Transverse colon (tissue), 4 donors: ENCODE data around the gene GPR68. TPM values are rescaled to one million over a fixed set of nuclear protein-coding genes. Genes with fewer than 3 reads are reported as not detected.
A peak's percentile ranks its signal among the peaks of the same experiment; 100 is the strongest.

Experiments
- DNase-seq: peaks from one replicate; pipeline ENCODE4 v3.0.0-alpha.2; 2019
- H3K27ac ChIP-seq, 4 donors: fragments of 200-600 bp; sonication (generic); 2 replicates each; pipeline ENCODE4 v1.5.1; 2016 to 2018; ENCODE audit warnings: inconsistent platforms in 4 of 4
- H3K27me3 ChIP-seq: fragments of 200-600 bp; sonication (generic); 2 replicates; pipeline ENCODE4 v1.5.1; 2017; ENCODE audit warnings: inconsistent platforms
- H3K36me3 ChIP-seq, 4 donors: fragments of 200-600 bp; sonication (generic); 2 replicates each; pipeline ENCODE4 v1.5.1; 2017 to 2019; ENCODE audit warnings: inconsistent platforms in 4 of 4
- H3K4me1 ChIP-seq, 4 donors: fragments of 200-600 bp; sonication (generic); 2 replicates each; pipeline ENCODE4 v1.5.1; 2017 to 2020; ENCODE audit warnings: inconsistent platforms in 4 of 4
- H3K4me3 ChIP-seq, 4 donors: fragments of 200-600 bp; sonication (generic); 1 replicate in 1 of 4; 2 replicates in 3 of 4; pipeline versions ENCODE4 v1.5.1 to v1.6.1; 2017 to 2019; ENCODE audit warnings: inconsistent platforms in 4 of 4
- H3K9me3 ChIP-seq, 2 donors: fragments of 200-600 bp; sonication (generic); 2 replicates each; pipeline ENCODE4 v1.5.1; 2017 to 2019; ENCODE audit warnings: inconsistent platforms in 2 of 2
- CTCF ChIP-seq, 5 experiments: fragments of 200-600 bp in 3 of 5; fragments of 450-650 bp in 2 of 5; sonication (generic) in 3 of 5; IDR thresholded peaks; 1 replicate in 2 of 5; 2 replicates in 3 of 5; pipeline ENCODE4 v1.5.1; 2016 to 2017; ENCODE audit warnings: antibody characterized with exemption in 5 of 5, inconsistent platforms in 3 of 5, mild to moderate bottlenecking in 2 of 5, moderate library complexity in 1 of 5
- EP300 ChIP-seq: sonication (generic); formaldehyde crosslinking; IDR thresholded peaks from one replicate; pipeline ENCODE4 v1.6.1; 2017; ENCODE audit warnings: antibody characterized with exemption, low read depth
- POLR2A ChIP-seq: fragments of 450-650 bp; IDR thresholded peaks from one replicate; pipeline ENCODE4 v1.6.1; 2016; ENCODE audit warnings: antibody characterized with exemption, mild to moderate bottlenecking, moderate library complexity
- POLR2AphosphoS5 ChIP-seq, 3 donors: sonication (generic); formaldehyde crosslinking; IDR thresholded peaks; one replicate each; pipeline ENCODE4 v1.6.1; 2016; ENCODE audit warnings: antibody characterized with exemption in 3 of 3
- WGBS, 2 donors: methylation state at CpG; one replicate each; pipeline ENCODE4 v1.1.5; 2018; ENCODE audit warnings: low coverage in 1 of 2; 5-methylcytosine and 5-hydroxymethylcytosine counted together
- in situ Hi-C, 4 donors: fragments of 200-750 bp; cut with MboI; loops; one replicate each; pipeline versions ENCODE4 v1.15.0 to v1.15.1; 2017; ENCODE audit warnings: low sequenced_read_pairs in 3 of 4, low pct_ligation_motif_present in 1 of 4, low pct_unique_long_range_greater_than_20kb in 1 of 4
- intact Hi-C: fragments of 100-400 bp; cut with DNase I; formaldehyde crosslinking; loops from one replicate; pipeline ENCODE4 v1.15.1; 2023; ENCODE audit warnings: low total_unique reads
- total RNA-seq, 4 donors: library from RNA; depleted of rRNA; stranded (reverse); fragments of >200 nt; gene quantifications; one replicate each; pipeline ENCODE4 v1.1.0, GENCODE V29; 2016

GPR68 gene
- under 1 TPM in 3 of 4 donors, not detected in 1; 0.48 to 0.80 (median 0.55) TPM for total RNA-seq

- Histone ChIP-seq H3K9me3 (no peaks in the 10 kb centered on the region), H3K4me1 (peaks cover 0 to 22% (median 5%) of the 10 kb centered on the region in 4 donors), H3K36me3 (no peaks in the 10 kb centered on the region), H3K27ac (peak within 1 kb of the TSS; percentile 58 to 66 (median 62)), H3K4me3 (peak within 1 kb of the TSS in 1 of 4 donors; percentile 23), H3K27me3 (no peaks in the 10 kb centered on the region)
- intact Hi-C loops (no loop called here), in situ Hi-C loops (no loop called here)
- WGBS, 2 donors, result 52% methylated on average over 11 of the region's 12 CpGs; no CpG with 5 or more reads in 1 of the 2 donors
- peak; percentile 22 for DNase-seq
- TF ChIP-seq EP300 (no peak), POLR2AphosphoS5 (IDR thresholded peaks at IDR 0.05) (no peak), CTCF (IDR thresholded peaks at IDR 0.05) (no peak), POLR2A (no peak)
These were observed at the start of gene GPR68 for GRCh38 chr14:91244501-91244901. TSS of gene GPR68 (minus strand) at chr14:91244704. CDS start at chr14:91235050, 9,654 bp downstream.

- WGBS, 2 donors, result 84 to 100% methylated on average over 2 to 7 of the region's 7 CpGs
- in situ Hi-C loops (loop anchor here in 2 of 4 donors (25.0 kb wide), 2 partner anchors 382 to 407 kb away; no protein-coding TSS in a partner anchor), intact Hi-C loops (loop anchor here (10.0 kb wide), 1 partner anchor 389 kb away; no protein-coding TSS in a partner anchor)
- DNase-seq, result no peak
- TF ChIP-seq POLR2AphosphoS5 (IDR thresholded peaks at IDR 0.05) (no peak), EP300 (no peak), POLR2A (no peak), CTCF (IDR thresholded peaks at IDR 0.05) (no peak)
- peaks cover 0 to 10% (median 4%) of the 10 kb centered on the region in 4 donors for H3K36me3 ChIP-seq
- no peak overlapping the region for H3K4me3 ChIP-seq
- H3K27me3 ChIP-seq, result no peaks in the 10 kb centered on the region
- H3K4me1 ChIP-seq, result no peaks in the 10 kb centered on the region
- no peaks in the 10 kb centered on the region for H3K9me3 ChIP-seq
- H3K27ac ChIP-seq, result no peak overlapping the region
These were observed 49.6 kb upstream of the GPR68 start for GRCh38 chr14:91294153-91294552.

GRCh38 chr14:91293281-91293680 is 48.8 kb upstream of the GPR68 start:
- no peak overlapping the region for H3K4me3 ChIP-seq
- 33 to 49% methylated on average over 5 to 12 of the region's 12 CpGs for WGBS, 2 donors
- peaks cover 0 to 12% (median 5%) of the 10 kb centered on the region in 4 donors for H3K36me3 ChIP-seq
- no peaks in the 10 kb centered on the region for H3K27me3 ChIP-seq
- no peak for TF ChIP-seq CTCF (IDR thresholded peaks at IDR 0.05)
- TF ChIP-seq EP300, result no peak
- TF ChIP-seq POLR2AphosphoS5 (IDR thresholded peaks at IDR 0.05), result no peak
- no peak for TF ChIP-seq POLR2A
- no peak overlapping the region for H3K27ac ChIP-seq
- in situ Hi-C loops, result loop anchor here in 2 of 4 donors (25.0 kb wide), 2 partner anchors 381 to 406 kb away; no protein-coding TSS in a partner anchor
- H3K9me3 ChIP-seq, result no peaks in the 10 kb centered on the region
- DNase-seq, result no peak
- intact Hi-C loops, result loop anchor here (10.0 kb wide), 1 partner anchor 388 kb away; no protein-coding TSS in a partner anchor
- no peaks in the 10 kb centered on the region for H3K4me1 ChIP-seq

GRCh38 chr14:91292491-91292890 is 48.0 kb upstream of the GPR68 start:
- no peak for TF ChIP-seq EP300
- no peak for TF ChIP-seq POLR2A
- TF ChIP-seq POLR2AphosphoS5 (IDR thresholded peaks at IDR 0.05), result no peak
- no peak for TF ChIP-seq CTCF (IDR thresholded peaks at IDR 0.05)
- Histone ChIP-seq H3K36me3 (peaks cover 0 to 12% (median 5%) of the 10 kb centered on the region in 4 donors), H3K9me3 (no peaks in the 10 kb centered on the region), H3K27me3 (no peaks in the 10 kb centered on the region), H3K4me1 (no peaks in the 10 kb centered on the region), H3K27ac (no peak overlapping the region), H3K4me3 (no peak overlapping the region)
- DNase-seq, result no peak
- in situ Hi-C loops, result loop anchor here in 2 of 4 donors (25.0 kb wide), 2 partner anchors 380 to 405 kb away; no protein-coding TSS in a partner anchor
- intact Hi-C loops, result loop anchor here (10.0 kb wide), 1 partner anchor 388 kb away; no protein-coding TSS in a partner anchor
- 91 to 92% methylated on average over 4 to 15 of the region's 15 CpGs for WGBS, 2 donors
